Left renal cortex interstitium (tissue), 4 donors: ENCODE data around the gene C2orf81. TPM values are rescaled to one million over a fixed set of nuclear protein-coding genes. Genes with fewer than 3 reads are reported as not detected.
"Not testable (repeated sequence)": the region's sequence is repeated elsewhere in the genome, so short reads cannot be mapped to it uniquely, and the experiment has no call there.

Source experiments
- DNase-seq, 4 donors: peaks; one replicate each; pipeline ENCODE4 v3.0.0-alpha.2; 2013; ENCODE audit warnings: low read depth in 4 of 4, low spot score in 2 of 4, missing footprints in 1 of 4
- polyA plus RNA-seq, 4 donors: library from polyadenylated mRNA; unstranded; fragments of 120-200 nt; gene quantifications; one replicate each; pipeline ENCODE4 v1.2.1, GENCODE V29; 2013; ENCODE audit not compliant: insufficient read length in 4 of 4

Gene C2orf81
- 1 to 10 TPM; 5.6 to 8.7 (median 8.2) TPM for polyA plus RNA-seq

GRCh38 chr2:74421221-74421870, at the start of gene C2orf81, which contains the start of gene WDR54:
TSS of gene C2orf81 (minus strand) at chr2:74421619. CDS start at chr2:74421560, 59 bp downstream.
TSS of gene WDR54 (plus strand) at chr2:74421730. CDS start at chr2:74422154, 424 bp downstream.
- DNase-seq = peak in 3 of 4 donors; percentile 63 to 76 (median 65)

DNA sequence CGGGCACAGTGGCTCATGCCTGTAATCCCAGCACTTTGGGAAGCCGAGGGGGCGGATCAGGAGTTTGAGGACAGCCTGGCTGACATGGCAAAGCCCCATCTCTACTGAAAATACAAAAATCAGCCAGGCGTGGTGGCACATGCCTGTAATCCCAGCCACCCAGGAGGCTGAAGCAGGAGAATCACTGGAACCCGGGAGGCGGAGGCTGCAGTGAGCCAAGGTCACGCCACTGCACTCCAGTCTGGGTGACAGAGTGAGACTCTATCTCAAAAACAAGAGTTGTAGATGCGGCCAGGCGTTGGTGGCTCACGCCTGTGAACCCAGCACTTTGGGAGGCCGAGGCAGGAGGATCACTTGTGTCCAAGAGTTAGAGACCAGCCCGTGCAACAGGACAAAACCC, 49.3 kb upstream of the C2orf81 start:
- DNase-seq = not testable (repeated sequence)

- DNase-seq = no peak
Measured at GRCh38 chr2:74464406-74464805, 43.0 kb upstream of the C2orf81 start.

DNA sequence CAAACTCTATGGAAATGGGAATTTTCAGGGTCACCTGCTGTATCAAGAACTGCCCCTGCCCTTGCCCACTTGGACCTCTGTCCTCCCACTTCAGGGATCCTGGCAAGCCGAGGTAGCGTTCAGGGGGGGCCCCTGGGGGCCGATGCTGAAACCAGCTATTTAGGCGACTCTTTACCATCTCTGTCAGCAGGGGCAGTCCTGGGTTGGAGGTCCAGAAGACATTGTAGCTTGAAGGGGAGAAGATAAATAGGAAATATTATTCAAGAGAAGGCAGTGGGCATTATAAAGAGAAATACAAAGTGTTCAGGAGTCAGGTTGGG, 41.3 kb upstream of the C2orf81 start:
- DNase-seq = no peak

DNA sequence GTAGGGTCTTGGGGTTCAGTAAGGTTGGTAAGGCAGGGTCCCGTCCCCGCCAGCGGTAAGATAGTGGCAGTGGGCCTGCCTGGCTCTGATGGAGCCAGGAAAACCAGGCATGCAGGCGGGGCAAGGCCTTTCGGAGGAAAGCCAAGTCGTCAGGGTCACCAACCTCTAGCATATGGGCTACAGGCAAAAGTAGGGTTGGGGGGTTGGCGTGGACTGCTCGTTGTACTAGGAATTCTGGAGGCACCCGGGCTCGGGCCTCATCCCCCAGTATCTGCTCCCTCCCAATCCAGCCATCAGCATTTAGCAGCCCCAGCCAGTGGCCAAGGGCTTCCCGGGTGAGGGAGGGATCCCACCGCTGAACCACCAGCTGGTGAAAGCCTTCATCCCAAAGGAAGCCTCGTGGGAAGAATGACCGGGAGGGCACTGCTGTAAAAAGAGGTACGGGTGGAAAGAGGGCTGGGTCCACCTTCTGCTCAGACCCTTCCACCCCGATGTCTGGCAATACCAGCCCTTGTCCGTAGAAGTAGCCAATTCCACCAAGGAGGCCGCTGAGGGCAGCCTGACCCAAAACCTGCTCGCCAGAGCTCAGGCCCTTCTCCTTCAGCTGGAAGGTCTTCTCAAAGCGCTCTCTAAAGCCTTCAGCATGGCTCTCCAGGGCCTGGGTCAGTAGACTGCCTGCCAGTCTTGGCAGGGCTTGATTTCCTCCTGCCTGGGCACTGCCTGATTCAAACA, 40.8 kb upstream of the C2orf81 start:
- DNase-seq = no peak

- no peak for DNase-seq
Measured at GRCh38 chr2:74461187-74462053, 40.0 kb upstream of the C2orf81 start.

DNA sequence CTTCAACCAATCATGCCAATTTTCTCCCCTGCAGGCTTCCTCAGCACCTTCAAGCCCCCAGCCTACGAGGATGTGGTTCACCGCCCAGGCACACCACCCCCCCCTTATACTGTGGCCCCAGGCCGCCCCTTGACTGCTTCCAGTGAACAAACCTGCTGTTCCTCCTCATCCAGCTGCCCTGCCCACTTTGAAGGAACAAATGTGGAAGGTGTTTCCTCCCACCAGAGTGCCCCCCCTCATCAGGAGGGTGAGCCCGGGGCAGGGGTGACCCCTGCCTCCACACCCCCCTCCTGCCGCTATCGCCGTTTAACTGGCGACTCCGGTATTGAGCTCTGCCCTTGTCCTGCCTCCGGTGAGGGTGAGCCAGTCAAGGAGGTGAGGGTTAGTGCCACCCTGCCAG, 38.8 kb upstream of the C2orf81 start:
- DNase-seq = not testable (repeated sequence)

DNA sequence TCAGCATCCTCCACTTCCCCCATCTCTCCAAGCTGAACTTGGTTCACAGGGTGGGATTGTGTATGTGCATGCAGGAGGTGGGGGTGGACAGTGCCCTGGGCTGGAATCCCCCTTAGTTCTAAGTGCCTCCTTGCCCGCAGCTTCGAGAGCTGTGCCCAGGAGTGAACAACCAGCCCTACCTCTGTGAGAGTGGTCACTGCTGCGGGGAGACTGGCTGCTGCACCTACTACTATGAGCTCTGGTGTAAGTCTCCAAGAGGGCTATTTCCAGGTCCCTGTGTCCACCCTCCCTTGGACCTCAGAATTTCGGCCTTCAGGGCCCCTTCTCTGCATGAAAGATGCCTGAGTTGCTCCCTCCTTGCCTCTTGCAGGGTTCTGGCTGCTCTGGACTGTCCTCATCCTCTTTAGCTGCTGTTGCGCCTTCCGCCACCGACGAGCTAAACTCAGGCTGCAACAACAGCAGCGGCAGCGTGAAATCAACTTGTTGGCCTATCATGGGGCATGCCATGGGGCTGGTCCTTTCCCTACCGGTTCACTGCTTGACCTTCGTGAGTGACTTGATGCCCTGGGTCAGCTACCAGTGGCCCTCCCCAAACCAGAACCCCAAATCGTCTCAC, 38.2 kb upstream of the C2orf81 start:
- not testable (repeated sequence) for DNase-seq

DNA sequence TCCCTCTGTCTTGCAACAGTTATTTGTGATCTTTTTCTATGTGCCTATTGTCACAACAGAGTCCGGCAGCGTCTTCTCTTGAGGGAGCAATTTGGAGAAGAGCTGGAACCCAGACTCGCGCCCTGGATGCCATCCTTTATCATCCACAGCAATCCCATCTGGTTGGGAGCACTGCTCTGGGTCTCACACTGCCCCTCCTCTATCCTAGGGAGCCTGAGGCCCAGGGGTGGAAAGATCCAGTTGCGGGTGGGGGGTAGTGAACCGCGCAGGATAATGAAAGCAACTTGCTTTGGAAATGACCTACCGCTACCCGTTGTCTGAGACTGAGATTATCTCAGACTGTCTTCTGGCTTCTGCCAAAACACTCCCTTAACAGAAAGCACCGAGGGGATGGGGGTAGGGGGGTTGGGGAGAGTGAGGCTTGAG, 37.5 kb upstream of the C2orf81 start:
- DNase-seq = no peak

- peak; percentile 99 to 100 (median 100) for DNase-seq
Measured at GRCh38 chr2:74458132-74458937, 36.9 kb upstream of the C2orf81 start, which contains the start of gene WBP1. TSS of gene WBP1 (plus strand) at chr2:74458438. CDS start at chr2:74458603, 165 bp downstream.

- no peak for DNase-seq
Measured at GRCh38 chr2:74457549-74458131, 36.2 kb upstream of the C2orf81 start.

DNA sequence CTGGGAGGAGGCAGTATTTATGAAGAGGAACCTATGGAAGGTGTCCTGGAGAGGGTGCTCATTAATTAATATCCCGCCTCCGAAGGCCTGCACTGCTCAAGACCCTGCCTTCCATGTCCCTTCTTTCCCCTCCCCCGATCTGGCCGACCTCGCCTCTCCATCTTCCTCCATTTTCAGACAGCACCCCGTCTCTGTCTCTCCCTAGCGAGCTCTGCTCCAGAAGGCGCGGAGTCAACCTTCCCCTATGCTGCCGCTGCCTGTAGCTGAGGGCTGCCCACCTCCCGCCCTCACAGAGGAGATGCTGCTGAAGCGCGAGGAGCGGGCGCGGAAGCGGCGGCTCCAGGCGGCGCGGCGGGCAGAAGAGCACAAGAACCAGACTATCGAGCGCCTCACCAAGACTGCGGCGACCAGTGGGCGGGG, 35.7 kb upstream of the C2orf81 start:
- no peak for DNase-seq

GRCh38 chr2:74454654-74455511, 33.5 kb upstream of the C2orf81 start, which contains the start of gene INO80B:
TSS of gene INO80B (plus strand) at chr2:74455087. CDS start at chr2:74455117, 30 bp downstream.
- peak in 3 of 4 donors; percentile 96 to 98 (median 96) for DNase-seq

DNA sequence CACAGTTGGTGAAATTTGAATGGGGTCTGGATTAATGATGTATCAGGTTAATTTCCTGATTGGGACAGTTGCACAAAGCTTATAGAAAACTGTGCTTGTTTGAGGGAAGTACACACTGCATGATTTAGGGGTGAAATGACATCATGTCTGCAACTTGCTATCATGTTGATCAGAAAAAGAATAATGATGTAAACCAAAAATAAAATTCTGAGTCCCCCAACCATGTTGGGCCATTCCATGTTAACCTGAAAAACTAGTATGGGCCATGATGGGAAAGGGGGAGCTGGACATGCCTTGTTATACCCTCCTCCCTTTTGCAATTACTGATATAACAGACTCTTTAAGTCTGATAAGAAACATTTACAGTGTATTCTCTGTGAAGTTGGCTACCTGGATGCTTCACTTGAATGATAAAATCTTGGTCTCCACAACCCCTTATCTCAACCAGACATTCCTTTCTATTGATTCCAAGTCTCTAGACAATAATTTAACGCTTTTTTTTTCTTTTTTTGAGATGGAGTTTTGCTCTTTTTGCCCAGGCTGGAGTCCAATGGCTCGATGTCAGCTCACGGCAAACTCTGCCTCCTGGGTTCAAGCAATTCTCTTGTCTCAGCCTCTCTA, 29.3 kb upstream of the C2orf81 start:
- no peak for DNase-seq

- no peak for DNase-seq
Measured at GRCh38 chr2:74448771-74449170, 27.4 kb upstream of the C2orf81 start.

DNA sequence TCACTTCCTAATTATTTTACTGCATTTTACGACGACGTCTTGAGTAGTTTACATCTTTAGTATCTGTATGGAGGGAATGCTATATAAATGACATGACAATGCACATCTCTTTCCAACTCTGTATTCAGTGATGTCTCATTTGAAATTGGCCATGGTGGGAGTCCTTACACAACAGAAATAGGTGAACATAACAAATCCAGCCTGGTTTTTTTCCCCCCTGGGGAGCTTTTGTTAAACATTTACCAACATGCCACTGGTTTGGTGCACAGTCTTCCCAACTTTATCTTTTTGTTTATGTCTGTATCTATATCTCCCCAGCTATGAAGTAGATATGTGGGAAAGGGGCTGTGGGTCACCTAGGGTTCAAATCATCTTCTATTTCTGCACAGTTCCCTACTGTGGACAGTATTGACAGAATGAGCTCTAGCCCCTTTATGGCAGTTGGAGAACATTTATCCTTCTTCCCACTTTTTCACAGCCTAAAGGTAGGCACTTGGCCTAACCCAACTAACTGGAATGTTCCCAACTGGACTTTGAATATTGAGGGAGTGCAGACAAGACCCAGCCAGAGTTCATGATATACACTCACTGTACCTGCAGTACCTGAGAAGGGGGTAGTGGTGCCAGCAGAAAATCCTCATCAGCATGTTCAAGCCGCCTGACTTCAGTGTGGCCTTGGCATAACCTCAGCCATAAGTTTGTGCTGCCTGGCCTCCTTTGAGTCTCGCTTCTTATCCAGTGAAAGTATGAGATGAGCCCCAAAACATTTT, 26.0 kb upstream of the C2orf81 start:
- DNase-seq = no peak
